AG09309 (cell line): Measurements from ENCODE around the gene IGF2R.

Experiments
- DNase-seq: peaks from one replicate; pipeline ENCODE4 v3.0.0-alpha.2; 2010; ENCODE audit warnings: low read depth
- H3K4me3 ChIP-seq: 2 replicates; pipeline ENCODE4 v1.5.1; 2011; ENCODE audit warnings: mild to moderate bottlenecking, low read depth, low read length, moderate library complexity; ENCODE audit not compliant: control insufficient read depth
- TF ChIP-seq, protein P1 (sequence below): IDR thresholded peaks from 2 replicates; pipeline ENCODE4 v1.5.1; 2011; ENCODE audit warnings: mild to moderate bottlenecking, low read depth, low read length, inconsistent platforms; ENCODE audit not compliant: insufficient read depth, control insufficient read depth; ENCODE audit errors: missing control alignments

IGF2R gene

DNA sequence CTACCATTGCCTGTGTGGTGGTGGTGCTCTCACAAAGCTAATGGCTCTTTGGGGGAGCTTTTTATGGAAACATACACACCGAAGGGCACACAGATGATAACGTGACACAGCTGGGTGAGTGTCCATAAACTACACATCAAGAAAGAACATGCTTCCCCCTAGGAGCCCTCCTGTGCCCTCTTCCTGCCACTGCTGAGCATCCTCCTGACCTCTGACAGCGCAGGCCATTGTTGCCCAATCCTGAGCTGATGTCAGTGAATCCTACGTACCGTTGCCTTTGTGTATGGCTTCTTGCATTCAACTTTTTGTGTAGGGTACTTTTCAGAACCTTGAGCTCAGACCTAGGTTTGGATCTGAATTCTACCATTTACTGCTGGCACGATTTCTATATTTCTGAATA, 86.9 kb downstream of the IGF2R start:
- no peak for DNase-seq
- no peak overlapping the region for H3K4me3 ChIP-seq
- TF ChIP-seq, protein P1, sequence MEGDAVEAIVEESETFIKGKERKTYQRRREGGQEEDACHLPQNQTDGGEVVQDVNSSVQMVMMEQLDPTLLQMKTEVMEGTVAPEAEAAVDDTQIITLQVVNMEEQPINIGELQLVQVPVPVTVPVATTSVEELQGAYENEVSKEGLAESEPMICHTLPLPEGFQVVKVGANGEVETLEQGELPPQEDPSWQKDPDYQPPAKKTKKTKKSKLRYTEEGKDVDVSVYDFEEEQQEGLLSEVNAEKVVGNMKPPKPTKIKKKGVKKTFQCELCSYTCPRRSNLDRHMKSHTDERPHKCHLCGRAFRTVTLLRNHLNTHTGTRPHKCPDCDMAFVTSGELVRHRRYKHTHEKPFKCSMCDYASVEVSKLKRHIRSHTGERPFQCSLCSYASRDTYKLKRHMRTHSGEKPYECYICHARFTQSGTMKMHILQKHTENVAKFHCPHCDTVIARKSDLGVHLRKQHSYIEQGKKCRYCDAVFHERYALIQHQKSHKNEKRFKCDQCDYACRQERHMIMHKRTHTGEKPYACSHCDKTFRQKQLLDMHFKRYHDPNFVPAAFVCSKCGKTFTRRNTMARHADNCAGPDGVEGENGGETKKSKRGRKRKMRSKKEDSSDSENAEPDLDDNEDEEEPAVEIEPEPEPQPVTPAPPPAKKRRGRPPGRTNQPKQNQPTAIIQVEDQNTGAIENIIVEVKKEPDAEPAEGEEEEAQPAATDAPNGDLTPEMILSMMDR, result no peak

DNA sequence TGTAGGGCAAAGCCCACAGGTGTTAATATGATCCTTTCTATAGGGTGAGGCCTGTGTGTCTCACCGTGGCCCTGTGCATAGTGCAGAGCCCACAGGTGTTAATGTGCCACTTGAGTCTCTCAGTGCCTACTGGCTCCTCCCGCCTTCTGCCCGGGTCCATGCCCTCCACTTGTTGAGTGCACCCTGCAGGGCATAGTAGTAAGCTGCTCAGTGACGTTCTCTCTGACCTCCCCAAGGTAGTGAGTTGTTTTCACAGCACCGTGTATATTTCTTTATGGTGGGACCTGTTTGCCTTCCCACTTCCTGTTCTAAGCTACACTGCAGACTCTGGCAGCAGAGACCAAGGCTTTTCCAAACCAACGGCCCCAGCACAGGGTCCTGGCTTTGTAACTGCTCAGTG, 88.2 kb downstream of the IGF2R start:
- TF ChIP-seq, protein P1, result no peak
- no peak overlapping the region for H3K4me3 ChIP-seq
- DNase-seq, result no peak

DNA sequence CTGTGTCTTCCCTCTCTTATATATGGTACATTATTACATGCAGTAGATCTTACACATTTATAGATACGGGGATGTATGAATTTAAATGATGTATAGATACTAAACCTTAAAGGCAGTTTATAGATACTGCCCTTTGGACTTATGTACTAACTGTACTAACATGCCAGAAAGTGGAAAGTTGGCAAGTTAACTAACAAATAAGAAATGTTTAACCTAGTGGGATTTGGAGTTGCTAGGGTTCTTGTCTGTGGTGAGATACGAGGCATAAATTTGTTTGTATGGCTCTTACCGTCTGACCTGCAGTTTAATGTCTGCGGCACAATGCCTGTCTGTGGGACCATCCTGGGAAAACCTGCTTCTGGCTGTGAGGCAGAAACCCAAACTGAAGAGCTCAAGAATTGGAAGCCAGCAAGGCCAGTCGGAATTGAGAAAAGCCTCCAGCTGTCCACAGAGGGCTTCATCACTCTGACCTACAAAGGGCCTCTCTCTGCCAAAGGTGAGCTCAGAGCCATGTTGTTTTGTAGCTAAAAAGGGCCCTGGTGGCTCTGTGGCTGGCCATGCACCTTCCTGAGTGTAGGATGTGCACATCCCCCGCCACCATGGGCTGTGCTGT, 89.8 kb downstream of the IGF2R start:
- TF ChIP-seq, protein P1, result no peak
- no peak for DNase-seq
- no peak overlapping the region for H3K4me3 ChIP-seq

GRCh38 chr6:160060221-160060620, 91.3 kb downstream of the IGF2R start:
- TF ChIP-seq, protein P1, result no peak
- no peak for DNase-seq
- no peak overlapping the region for H3K4me3 ChIP-seq

DNA sequence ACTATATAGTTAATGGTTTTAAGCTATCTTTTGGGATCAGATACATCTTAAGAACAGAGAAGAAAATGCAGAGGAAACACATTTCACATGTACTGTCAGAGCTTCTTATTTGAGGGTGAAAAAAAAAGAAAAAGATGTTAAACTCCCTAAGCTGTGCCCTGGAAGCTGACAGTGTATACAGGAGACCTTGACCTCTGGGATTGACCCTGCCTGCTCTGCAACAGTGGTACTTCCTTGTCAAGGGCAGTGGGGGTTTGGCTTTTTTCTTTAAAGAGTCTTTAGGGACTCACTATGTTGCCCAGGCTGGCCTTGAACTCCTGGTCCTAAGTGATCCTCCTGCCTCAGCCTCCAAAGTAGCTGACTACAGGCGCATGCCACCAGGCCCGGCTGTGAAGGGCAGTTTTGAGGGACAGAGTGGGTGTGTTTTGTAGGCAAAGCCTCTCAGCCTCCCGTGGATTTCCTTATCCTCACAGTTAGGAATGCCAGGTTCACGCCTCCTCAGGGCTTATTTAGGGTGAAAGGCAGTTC, 92.1 kb downstream of the IGF2R start:
- no peak for DNase-seq
- no peak overlapping the region for H3K4me3 ChIP-seq
- TF ChIP-seq, protein P1, result no peak

DNA sequence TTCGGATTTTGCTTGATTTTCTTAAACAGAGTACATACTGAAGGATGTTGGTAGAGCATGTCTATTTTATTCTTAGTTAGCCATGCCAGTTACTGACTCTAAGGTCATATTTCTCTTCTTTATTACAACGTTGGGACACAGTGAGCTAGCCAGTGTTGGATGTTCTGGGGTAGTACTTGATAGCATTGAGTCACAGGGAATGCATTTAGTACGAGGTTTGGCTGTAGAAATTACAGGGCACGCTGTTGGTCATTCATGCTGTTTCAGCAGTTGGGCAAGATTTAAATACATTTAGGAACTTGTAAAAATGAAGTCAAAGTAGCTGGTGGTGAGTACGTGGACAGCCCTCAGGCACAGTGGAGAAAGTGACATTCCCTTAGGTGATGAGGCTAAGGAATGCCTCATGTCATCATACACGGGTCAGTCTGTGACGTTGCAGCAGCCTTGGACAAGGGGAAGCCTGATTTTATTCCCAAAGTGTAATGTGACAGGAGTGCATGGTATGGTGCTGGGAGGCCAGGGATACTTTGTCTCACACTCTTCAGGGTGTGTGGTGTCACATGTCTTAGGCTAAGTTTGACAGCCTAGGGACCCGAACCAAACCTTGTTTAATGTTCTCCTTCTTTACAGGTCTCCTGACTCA, 95.0 kb downstream of the IGF2R start:
- no peak overlapping the region for H3K4me3 ChIP-seq
- DNase-seq, result peak; percentile 2
- TF ChIP-seq, protein P1, result no peak
